Testis (tissue), 3 donors: Measurements from ENCODE around the gene CALHM1. TPM values are rescaled to one million over a fixed set of nuclear protein-coding genes. Genes with fewer than 3 reads are reported as not detected.
A peak's percentile ranks its signal among the peaks of the same experiment; 100 is the strongest.
"Not testable (repeated sequence)": the region's sequence is repeated elsewhere in the genome, so short reads cannot be mapped to it uniquely, and the experiment has no call there.

Experiments used
- DNase-seq: peaks from one replicate; pipeline ENCODE4 v3.0.0-alpha.2; 2019
- H3K27ac ChIP-seq, 2 donors: fragments of 200-600 bp; sonication (generic); one replicate each; pipeline ENCODE4 v1.5.1; 2019
- H3K27me3 ChIP-seq: fragments of 200-600 bp; sonication (generic); one replicate; pipeline ENCODE4 v1.5.1; 2019
- H3K36me3 ChIP-seq: fragments of 200-600 bp; sonication (generic); one replicate; pipeline ENCODE4 v1.5.1; 2017; ENCODE audit warnings: low read depth; ENCODE audit errors: missing control alignments
- H3K4me1 ChIP-seq: fragments of 200-600 bp; sonication (generic); one replicate; pipeline ENCODE4 v1.5.1; 2019
- H3K4me3 ChIP-seq, 2 donors: fragments of 200-600 bp; sonication (generic); one replicate each; pipeline ENCODE4 v1.5.1; 2017 to 2019
- H3K9me3 ChIP-seq: fragments of 200-600 bp; sonication (generic); one replicate; pipeline ENCODE4 v1.5.1; 2017
- POLR2A ChIP-seq: fragments of 450-650 bp; IDR thresholded peaks from one replicate; pipeline ENCODE4 v1.6.1; 2017; ENCODE audit warnings: antibody characterized with exemption, mild to moderate bottlenecking, moderate library complexity
- WGBS, 2 donors: methylation state at CpG; one replicate each; pipeline ENCODE4 v1.1.5; 2018; 5-methylcytosine and 5-hydroxymethylcytosine counted together
- intact Hi-C: fragments of 100-400 bp; cut with DNase I; formaldehyde crosslinking; loops from one replicate; pipeline ENCODE4 v1.15.1; 2023; ENCODE audit warnings: low total_unique reads
- polyA plus RNA-seq: library from polyadenylated mRNA; stranded (reverse); fragments of 350-450 nt; fragmentation: Illumina TruSeq; extraction: RNeasy Lipid Tissue Mini Kit (QIAGEN cat#74804); gene quantifications from one replicate; pipeline ENCODE4 v1.2.3, GENCODE V29; 2014; ENCODE audit warnings: low read depth, low replicate concordance; ENCODE audit not compliant: insufficient read depth
- total RNA-seq, 2 donors: library from RNA; depleted of rRNA; stranded (reverse); fragments of >200 nt; gene quantifications; one replicate each; pipeline ENCODE4 v1.2.3, GENCODE V29; 2016
- TF ChIP-seq, protein P1 (sequence below), 3 experiments: fragments of 450-650 bp in 2 of 3; fragments of 200-600 bp in 1 of 3; sonication (generic) in 1 of 3; IDR thresholded peaks; one replicate each; pipeline ENCODE4 v1.5.1; 2016 to 2019; ENCODE audit warnings: antibody characterized with exemption in 3 of 3, mild to moderate bottlenecking in 2 of 3, moderate library complexity in 1 of 3

The CALHM1 gene
- total and polyA plus RNA-seq, 3 donors from 2014 or later, result 0.24 to 0.50 TPM; not detected in 1

DNA sequence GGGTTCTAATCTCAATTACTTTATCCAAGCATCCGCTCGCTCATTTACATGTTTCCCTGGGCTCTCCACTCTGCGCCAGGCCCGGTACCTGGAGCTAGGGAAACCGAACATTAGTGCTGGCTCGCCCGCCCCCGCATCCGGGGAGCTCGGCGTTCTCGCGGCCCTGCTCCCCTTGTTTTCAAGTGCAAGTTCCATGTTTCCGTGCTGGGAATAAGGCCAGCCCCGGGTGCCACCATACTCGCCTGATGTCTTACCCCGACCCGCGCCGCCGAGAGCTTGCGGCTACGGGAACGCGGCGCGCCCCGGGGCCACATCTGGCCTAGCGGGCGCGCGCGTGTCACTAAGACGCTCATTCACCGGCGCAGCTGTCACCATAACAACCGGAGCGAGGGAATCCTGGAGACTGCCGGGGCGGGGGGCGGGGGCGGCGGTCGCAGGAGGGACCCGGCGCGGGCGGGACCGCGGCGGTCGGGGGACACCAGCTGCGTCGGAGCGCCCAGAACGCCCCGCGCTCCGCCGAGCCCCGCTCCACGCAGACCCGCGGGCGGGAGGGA is 34.7 kb upstream of the CALHM1 start, which contains the start of gene NEURL1:
NEURL1 (plus strand) TSS at position 344 of the 554 bp plus-strand sequence. CDS start 683 bp downstream, outside the sequence.
- WGBS, 2 donors, result 1 to 10% methylated on average over 5 to 65 of the region's 65 CpGs
- peak; percentile 72 for DNase-seq
- TF ChIP-seq, protein P1, sequence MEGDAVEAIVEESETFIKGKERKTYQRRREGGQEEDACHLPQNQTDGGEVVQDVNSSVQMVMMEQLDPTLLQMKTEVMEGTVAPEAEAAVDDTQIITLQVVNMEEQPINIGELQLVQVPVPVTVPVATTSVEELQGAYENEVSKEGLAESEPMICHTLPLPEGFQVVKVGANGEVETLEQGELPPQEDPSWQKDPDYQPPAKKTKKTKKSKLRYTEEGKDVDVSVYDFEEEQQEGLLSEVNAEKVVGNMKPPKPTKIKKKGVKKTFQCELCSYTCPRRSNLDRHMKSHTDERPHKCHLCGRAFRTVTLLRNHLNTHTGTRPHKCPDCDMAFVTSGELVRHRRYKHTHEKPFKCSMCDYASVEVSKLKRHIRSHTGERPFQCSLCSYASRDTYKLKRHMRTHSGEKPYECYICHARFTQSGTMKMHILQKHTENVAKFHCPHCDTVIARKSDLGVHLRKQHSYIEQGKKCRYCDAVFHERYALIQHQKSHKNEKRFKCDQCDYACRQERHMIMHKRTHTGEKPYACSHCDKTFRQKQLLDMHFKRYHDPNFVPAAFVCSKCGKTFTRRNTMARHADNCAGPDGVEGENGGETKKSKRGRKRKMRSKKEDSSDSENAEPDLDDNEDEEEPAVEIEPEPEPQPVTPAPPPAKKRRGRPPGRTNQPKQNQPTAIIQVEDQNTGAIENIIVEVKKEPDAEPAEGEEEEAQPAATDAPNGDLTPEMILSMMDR (IDR thresholded peaks at IDR 0.05), result no peak
- TF ChIP-seq POLR2A, result no peak
- H3K9me3 ChIP-seq, result no peaks in the 10 kb centered on the region
- H3K36me3 ChIP-seq, result no peaks in the 10 kb centered on the region
- no peaks in the 10 kb centered on the region for H3K4me1 ChIP-seq
- no peak within 1 kb of the TSS for H3K27ac ChIP-seq
- H3K4me3 ChIP-seq, result peak within 1 kb of the TSS; percentile 53 to 76
- H3K27me3 ChIP-seq, result no peaks in the 10 kb centered on the region
- intact Hi-C loops, result no loop called here

DNA sequence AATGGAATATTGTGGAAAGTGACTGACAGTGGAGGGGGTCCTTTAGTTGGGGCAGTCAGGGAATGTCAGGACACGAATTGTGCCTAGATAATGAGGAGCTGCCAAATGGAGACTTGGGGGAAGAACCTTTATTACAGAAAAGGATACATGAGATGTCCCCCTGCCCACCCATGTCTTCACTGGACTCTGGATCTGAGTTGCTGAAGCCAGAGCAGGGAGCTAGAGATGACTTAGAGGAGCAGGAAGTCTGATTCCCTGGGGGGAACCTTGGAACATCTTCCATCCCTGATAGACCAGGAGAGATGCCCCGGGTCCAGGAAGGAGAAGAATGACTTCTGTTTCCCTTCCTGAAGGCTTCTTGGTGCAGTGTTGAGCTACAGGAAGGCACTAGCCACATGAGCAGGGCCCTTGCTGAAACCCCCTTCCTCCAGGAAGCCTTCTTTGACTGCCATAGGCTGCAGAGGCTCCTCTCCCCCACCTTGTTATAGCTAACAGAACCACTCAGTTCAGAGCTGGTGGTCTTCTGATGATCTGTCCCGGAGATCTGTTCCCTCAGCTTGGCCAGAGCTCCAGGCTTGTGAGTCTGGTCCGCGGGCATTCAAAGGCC is 34.1 kb upstream of the CALHM1 start:
- 28 to 56% methylated on average over 2 to 5 of the region's 5 CpGs for WGBS, 2 donors
- TF ChIP-seq POLR2A, result no peak
- TF ChIP-seq, protein P1 (IDR thresholded peaks at IDR 0.05), result no peak
- intact Hi-C loops, result no loop called here
- Histone ChIP-seq H3K4me3 (no peak overlapping the region), H3K4me1 (no peaks in the 10 kb centered on the region), H3K9me3 (no peaks in the 10 kb centered on the region), H3K27me3 (no peaks in the 10 kb centered on the region), H3K27ac (no peak overlapping the region), H3K36me3 (no peaks in the 10 kb centered on the region)
- no peak for DNase-seq

DNA sequence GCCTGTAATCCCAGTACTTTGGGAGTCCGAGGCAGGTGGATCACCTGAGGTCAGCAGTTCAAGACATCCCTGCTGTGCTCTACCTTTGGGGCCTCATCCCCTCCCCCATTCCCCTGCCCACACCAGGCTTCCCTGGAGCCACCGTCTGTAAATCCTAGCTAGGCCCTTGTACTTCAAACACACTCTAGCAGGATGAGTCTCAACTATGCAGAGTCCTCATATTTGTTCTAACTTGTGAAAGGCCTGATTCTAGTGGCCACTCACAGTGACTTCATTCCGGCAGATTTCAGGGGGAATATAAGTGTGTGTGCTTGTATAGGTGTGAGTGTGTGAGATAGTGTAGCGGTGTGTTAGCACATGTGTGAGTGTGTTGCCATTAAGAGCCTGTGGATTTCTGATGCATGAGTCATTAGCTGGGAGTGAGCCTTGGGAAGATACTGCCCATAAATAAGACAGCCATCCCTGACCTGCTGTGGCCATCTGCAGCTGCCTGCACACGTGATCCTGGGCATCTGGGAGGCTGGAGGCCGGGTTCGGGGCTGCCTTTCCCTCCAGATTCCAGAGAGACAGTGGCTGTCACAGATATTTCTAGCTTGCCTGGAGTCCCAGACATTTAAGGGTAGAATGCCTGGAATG is 33.1 kb upstream of the CALHM1 start:
- Histone ChIP-seq H3K27ac (no peak overlapping the region), H3K4me3 (no peak overlapping the region), H3K9me3 (no peaks in the 10 kb centered on the region), H3K27me3 (no peaks in the 10 kb centered on the region), H3K4me1 (no peaks in the 10 kb centered on the region), H3K36me3 (no peaks in the 10 kb centered on the region)
- intact Hi-C loops, result no loop called here
- no peak for DNase-seq
- TF ChIP-seq POLR2A, result no peak
- TF ChIP-seq, protein P1 (IDR thresholded peaks at IDR 0.05), result no peak
- 53 to 57% methylated on average over 7 of the region's 7 CpGs for WGBS, 2 donors

DNA sequence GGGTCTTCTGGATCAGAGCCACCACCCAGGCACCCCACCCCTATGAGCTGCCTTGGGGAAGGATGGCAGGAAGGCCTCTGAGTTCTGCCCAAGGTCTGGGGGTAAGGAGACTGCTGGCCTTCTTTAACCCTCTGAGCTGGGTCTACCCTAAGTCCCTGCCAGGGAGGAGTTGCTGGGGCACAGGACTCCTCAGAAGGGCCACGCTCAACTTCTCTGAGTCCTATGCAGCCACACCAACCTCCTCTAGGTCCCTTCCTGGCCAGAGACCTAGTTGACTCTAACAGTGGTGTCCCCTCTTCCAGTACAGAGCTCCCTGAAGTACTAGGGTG is 32.2 kb upstream of the CALHM1 start:
- no peaks in the 10 kb centered on the region for H3K27me3 ChIP-seq
- no peaks in the 10 kb centered on the region for H3K9me3 ChIP-seq
- no peaks in the 10 kb centered on the region for H3K4me1 ChIP-seq
- no peaks in the 10 kb centered on the region for H3K36me3 ChIP-seq
- intact Hi-C loops, result no loop called here
- no peak for TF ChIP-seq POLR2A
- TF ChIP-seq, protein P1 (IDR thresholded peaks at IDR 0.05), result no peak
- 88 to 94% methylated on average over 1 of the region's 1 CpG for WGBS, 2 donors
- H3K27ac ChIP-seq, result no peak overlapping the region
- no peak overlapping the region for H3K4me3 ChIP-seq
- DNase-seq, result no peak

DNA sequence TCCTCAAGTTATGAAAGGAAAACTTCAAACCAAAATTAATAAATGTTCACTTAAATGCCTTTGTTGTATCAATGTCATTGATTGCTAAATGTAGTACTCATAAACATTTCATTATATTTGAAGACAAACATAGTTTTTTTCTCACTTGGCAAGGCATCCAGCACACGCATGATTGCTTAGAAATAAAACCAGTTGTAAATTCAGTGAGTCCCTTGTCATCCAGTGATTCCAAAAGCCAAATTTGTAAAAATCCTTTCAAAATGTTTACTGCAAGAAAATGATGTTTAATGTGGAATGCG is 28.7 kb upstream of the CALHM1 start:
- H3K36me3 ChIP-seq, result no peaks in the 10 kb centered on the region

DNA sequence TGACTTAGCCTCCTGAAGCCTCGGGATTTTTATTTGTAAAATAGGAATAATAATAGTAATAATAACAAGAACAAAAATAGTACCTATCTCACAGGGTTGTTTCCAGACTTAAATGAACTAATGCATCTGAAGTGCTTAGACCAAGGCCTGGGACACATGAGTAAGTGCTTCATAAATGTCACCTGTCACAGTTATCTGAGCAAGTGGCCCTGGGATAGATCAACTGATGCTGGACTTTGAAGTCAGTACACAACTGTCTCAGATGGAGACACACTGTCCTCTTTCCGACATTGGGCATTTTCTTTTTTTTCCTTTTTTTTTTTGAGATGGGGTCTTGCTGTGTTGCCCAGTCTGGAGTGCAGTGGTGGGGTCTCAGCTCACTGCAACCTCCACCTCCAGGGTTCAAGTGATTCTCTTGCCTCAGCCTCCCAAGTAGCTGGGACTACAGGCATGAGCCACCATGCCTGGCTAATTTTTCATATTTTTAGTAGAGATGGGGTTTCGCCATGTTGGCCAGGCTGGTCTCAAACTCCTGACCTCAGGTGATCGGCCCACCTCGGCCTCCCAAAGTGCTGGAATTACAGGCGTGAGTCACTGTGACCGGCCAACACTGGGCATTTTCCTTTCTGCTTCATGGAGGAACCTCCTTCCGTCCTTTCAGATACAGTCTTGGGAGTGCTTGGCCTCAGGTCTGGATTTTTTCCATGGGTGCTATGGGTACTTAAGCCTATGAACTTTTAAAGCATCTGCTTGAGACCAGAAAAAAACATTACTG is 28.1 kb upstream of the CALHM1 start:
- H3K9me3 ChIP-seq, H3K36me3 ChIP-seq, H3K27ac ChIP-seq, intact Hi-C loops, DNase-seq, H3K4me3 ChIP-seq, H3K4me1 ChIP-seq, H3K27me3 ChIP-seq: not testable (repeated sequence)
- WGBS, 2 donors, result 92% methylated on average over 7 to 8 of the region's 8 CpGs

More for the DNA sequence above, 28.7 kb upstream of the CALHM1 start:
- H3K27me3 ChIP-seq, result no peaks in the 10 kb centered on the region
- no peak overlapping the region for H3K4me3 ChIP-seq
- no peaks in the 10 kb centered on the region for H3K9me3 ChIP-seq
- intact Hi-C loops, result no loop called here
- DNase-seq, result no peak
- no peak for TF ChIP-seq POLR2A
- TF ChIP-seq, protein P1 (IDR thresholded peaks at IDR 0.05), result no peak
- no peak overlapping the region for H3K27ac ChIP-seq
- no peaks in the 10 kb centered on the region for H3K4me1 ChIP-seq
- 92 to 95% methylated on average over 2 of the region's 2 CpGs for WGBS, 2 donors
